Breast epithelium (tissue), 3 donors: ENCODE measurements around the gene STOX2.

Experiments used
- POLR2A ChIP-seq: fragments of 450-650 bp; IDR thresholded peaks from one replicate; pipeline ENCODE4 v1.6.1; 2016; ENCODE audit warnings: antibody characterized with exemption, mild to moderate bottlenecking, moderate library complexity
- POLR2AphosphoS5 ChIP-seq, 3 donors: sonication (generic); formaldehyde crosslinking; IDR thresholded peaks; one replicate each; pipeline ENCODE4 v1.6.1; 2017; ENCODE audit warnings: antibody characterized with exemption in 3 of 3
- TF ChIP-seq, protein P1 (sequence below), 3 donors: fragments of 450-650 bp; IDR thresholded peaks; one replicate each; pipeline ENCODE4 v1.5.1; 2016 to 2017; ENCODE audit warnings: antibody characterized with exemption in 3 of 3, mild to moderate bottlenecking in 3 of 3, moderate library complexity in 3 of 3

DNA sequence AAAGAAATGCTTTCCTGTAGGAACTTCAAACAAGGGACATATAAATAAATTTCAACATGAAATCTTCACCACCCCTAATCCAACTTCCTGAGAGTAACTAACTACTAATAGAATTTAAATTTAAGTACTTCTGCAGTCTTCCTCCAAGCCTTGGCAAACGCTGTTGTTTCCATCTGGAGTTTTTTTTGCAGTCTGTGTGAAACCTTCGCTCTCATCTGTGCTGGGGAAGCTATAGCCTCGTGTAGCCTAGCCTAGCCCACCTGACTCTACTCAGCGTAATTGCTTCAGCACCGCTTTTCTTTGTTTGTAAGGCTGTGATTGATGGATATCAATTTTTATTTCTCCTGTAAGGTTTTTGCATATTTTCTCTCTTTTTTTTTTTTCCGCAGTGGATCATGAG is 30.9 kb downstream of the STOX2 start:
- TF ChIP-seq, protein P1, sequence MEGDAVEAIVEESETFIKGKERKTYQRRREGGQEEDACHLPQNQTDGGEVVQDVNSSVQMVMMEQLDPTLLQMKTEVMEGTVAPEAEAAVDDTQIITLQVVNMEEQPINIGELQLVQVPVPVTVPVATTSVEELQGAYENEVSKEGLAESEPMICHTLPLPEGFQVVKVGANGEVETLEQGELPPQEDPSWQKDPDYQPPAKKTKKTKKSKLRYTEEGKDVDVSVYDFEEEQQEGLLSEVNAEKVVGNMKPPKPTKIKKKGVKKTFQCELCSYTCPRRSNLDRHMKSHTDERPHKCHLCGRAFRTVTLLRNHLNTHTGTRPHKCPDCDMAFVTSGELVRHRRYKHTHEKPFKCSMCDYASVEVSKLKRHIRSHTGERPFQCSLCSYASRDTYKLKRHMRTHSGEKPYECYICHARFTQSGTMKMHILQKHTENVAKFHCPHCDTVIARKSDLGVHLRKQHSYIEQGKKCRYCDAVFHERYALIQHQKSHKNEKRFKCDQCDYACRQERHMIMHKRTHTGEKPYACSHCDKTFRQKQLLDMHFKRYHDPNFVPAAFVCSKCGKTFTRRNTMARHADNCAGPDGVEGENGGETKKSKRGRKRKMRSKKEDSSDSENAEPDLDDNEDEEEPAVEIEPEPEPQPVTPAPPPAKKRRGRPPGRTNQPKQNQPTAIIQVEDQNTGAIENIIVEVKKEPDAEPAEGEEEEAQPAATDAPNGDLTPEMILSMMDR (IDR thresholded peaks at IDR 0.05), result no peak
- TF ChIP-seq POLR2A (no peak), POLR2AphosphoS5 (IDR thresholded peaks at IDR 0.05) (no peak)
